PC-3 (cell line): Measurements from ENCODE around the gene SLC16A12.

Source experiments
- CTCF ChIP-seq: fragments of 300-600 bp; sonication (generic); conservative IDR thresholded peaks from 2 replicates; pipeline ENCODE4 v1.5.1; 2017; ENCODE audit warnings: antibody characterized with exemption, low read depth, mild to moderate bottlenecking, low read length
- EZH2 ChIP-seq: fragments of 300-600 bp; sonication (generic); IDR thresholded peaks from one replicate; pipeline ENCODE4 v1.6.1; 2017; ENCODE audit warnings: antibody characterized with exemption, mild to moderate bottlenecking, low read length; ENCODE audit not compliant: unreplicated experiment

- TF ChIP-seq CTCF = no peak
- TF ChIP-seq EZH2 = no peak
Measured at GRCh38 chr10:89471110-89471809, 64.1 kb downstream of the SLC16A12 start.
